GM12891 (cell line): ENCODE data around the gene HSPBP1.

Source experiments
- POLR2A ChIP-seq: IDR thresholded peaks from 2 replicates; pipeline ENCODE4 v1.6.1; 2011; ENCODE audit warnings: low read depth, low read length, control low read depth
- POLR2AphosphoS5 ChIP-seq: IDR thresholded peaks from 2 replicates; pipeline ENCODE4 v1.6.1; 2011; ENCODE audit warnings: low read depth, low read length, control low read depth
- SPI1 ChIP-seq: IDR thresholded peaks from 2 replicates; pipeline ENCODE4 v1.6.1; 2011; ENCODE audit warnings: low read depth, low read length, control low read depth
- TAF1 ChIP-seq: IDR thresholded peaks from 2 replicates; pipeline ENCODE4 v1.6.1; 2011; ENCODE audit warnings: low read depth, low read length, control low read depth

DNA sequence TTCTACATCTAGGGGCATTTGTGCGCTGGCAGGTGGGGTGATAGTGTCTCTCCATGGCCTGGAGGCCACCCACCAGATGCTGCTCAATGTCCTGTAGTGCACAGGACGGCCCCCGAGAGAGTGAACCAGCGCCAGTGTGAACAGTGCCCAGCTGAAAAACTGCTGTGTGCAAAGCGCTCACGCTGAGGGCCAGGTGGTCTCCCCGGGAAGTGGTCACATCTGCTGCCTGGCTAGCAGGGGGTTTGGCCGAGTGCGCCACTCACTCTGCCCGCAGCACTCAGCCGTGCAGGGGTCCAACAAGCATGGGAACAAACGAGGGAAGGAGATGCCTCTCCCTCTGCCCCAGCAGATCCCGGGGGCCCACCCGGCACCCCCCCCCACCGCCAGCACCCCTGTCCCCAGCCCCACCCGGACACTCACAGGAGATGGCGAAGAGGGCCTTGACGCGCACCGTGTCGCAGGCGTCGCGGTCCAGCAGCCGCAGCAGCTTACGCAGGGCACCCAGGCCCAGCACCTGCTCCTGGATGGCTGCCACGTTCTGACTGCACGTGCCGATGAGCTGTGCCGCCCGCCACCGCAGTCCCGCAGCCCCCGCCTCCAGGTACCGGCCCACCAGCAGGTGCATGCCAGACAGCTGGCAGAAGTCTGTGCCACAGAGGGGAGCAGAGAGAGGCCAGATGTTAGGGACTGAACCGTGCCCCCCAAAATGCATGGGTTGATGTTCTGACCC is 5.8 kb downstream of the HSPBP1 start:
- no peak for TF ChIP-seq POLR2AphosphoS5
- TF ChIP-seq POLR2A, result no peak
- TF ChIP-seq TAF1, result no peak
- TF ChIP-seq SPI1, result no peak
